Activated B cell treated with CpG ODN at 0.5 μM for 24 hours (primary cell): ENCODE results near the gene VAV1. TPM values are rescaled to one million over a fixed set of nuclear protein-coding genes. Genes with fewer than 3 reads are reported as not detected.

Experiments
- ATAC-seq: fragments of 200-7000 bp; cut with Tn5 transposase; one replicate; pipeline ENCODE4 v1.10.0; 2021; ENCODE audit warnings: low read depth, mild to moderate bottlenecking, moderate library complexity
- CTCF ChIA-PET: fragments of 350-600 bp; sonication (Branson Sonifier 250); formaldehyde crosslinking; loops from one replicate; lab custom pipeline; 2021; ENCODE audit warnings: antibody characterized with exemption; lab: Charles Lee
- POLR2A ChIA-PET: fragments of 350-600 bp; sonication (Branson Sonifier 250); formaldehyde crosslinking; loops from one replicate; lab custom pipeline; 2021; ENCODE audit warnings: antibody characterized with exemption; lab: Charles Lee
- DNase-seq: peaks from one replicate; pipeline ENCODE4 v3.0.0; 2022
- H3K27ac Mint-ChIP-seq: one replicate; pipeline ENCODE4 v1.8.0; 2020; ENCODE audit warnings: mixed read lengths
- H3K27me3 Mint-ChIP-seq: one replicate; pipeline ENCODE4 v1.8.0; 2021; ENCODE audit warnings: mixed read lengths
- H3K36me3 Mint-ChIP-seq: one replicate; pipeline ENCODE4 v1.8.0; 2021; ENCODE audit warnings: low read depth, mixed read lengths
- H3K4me1 Mint-ChIP-seq: one replicate; pipeline ENCODE4 v1.8.0; 2021; ENCODE audit warnings: mixed read lengths
- H3K4me3 Mint-ChIP-seq: one replicate; pipeline ENCODE4 v1.8.0; 2020; ENCODE audit warnings: mild to moderate bottlenecking, mixed read lengths
- H3K9me3 Mint-ChIP-seq: one replicate; pipeline ENCODE4 v1.8.0; 2020; ENCODE audit warnings: mixed read lengths
- CTCF ChIP-seq: fragments of 200-600 bp; IDR thresholded peaks from one replicate; pipeline ENCODE4 v1.8.0; 2022; ENCODE audit warnings: antibody characterized with exemption, mild to moderate bottlenecking
- intact Hi-C: fragments of 100-400 bp; cut with micrococcal nuclease; formaldehyde crosslinking; loops from one replicate; pipeline ENCODE4 v1.15.1; 2024
- total RNA-seq: library from RNA; stranded (reverse); gene quantifications from 2 replicates; pipeline ENCODE4 v1.2.3, GENCODE V29; 2022

Gene VAV1
- total RNA-seq, 1 donor from 2014 or later: 121 TPM

- TF ChIP-seq CTCF: no peak
- Mint-ChIP-seq H3K4me3 (peak within 1 kb of the TSS; percentile 96), H3K36me3 (peaks cover 35% of the 10 kb centered on the region), H3K9me3 (no peaks in the 10 kb centered on the region), H3K27ac (peak within 1 kb of the TSS; percentile 96), H3K4me1 (peaks cover 44% of the 10 kb centered on the region), H3K27me3 (no peaks in the 10 kb centered on the region)
- ChIA-PET CTCF (interaction anchor here (1.0 to 4.5 kb wide), 16 partner anchors 10 to 221 kb away, joined by 3 to 83 read pairs (median 6); partner anchors contain the start of gene VAV1), POLR2A (interaction anchor here (0.7 to 6.9 kb wide), 20 partner anchors 9 to 1769 kb away, joined by 3 to 81 read pairs (median 4); partner anchors contain the start of genes ALKBH7, KDM4B, KHSRP and VAV1)
- ATAC-seq (peak; percentile 74), DNase-seq (peak; percentile 98)
- intact Hi-C loops: loop anchor here (1.0 to 5.0 kb wide), 12 partner anchors 15 to 945 kb away; partner anchors contain the start of genes ALKBH7, ARHGEF18, DUS3L and SH2D3A
Observed at GRCh38 chr19:6737284-6737872, 35.1 kb upstream of the VAV1 start, which contains the start of gene GPR108. Gene GPR108, minus strand, starts transcription at chr19:6737580. Its CDS starts 4 bp downstream, at chr19:6737576.

DNA sequence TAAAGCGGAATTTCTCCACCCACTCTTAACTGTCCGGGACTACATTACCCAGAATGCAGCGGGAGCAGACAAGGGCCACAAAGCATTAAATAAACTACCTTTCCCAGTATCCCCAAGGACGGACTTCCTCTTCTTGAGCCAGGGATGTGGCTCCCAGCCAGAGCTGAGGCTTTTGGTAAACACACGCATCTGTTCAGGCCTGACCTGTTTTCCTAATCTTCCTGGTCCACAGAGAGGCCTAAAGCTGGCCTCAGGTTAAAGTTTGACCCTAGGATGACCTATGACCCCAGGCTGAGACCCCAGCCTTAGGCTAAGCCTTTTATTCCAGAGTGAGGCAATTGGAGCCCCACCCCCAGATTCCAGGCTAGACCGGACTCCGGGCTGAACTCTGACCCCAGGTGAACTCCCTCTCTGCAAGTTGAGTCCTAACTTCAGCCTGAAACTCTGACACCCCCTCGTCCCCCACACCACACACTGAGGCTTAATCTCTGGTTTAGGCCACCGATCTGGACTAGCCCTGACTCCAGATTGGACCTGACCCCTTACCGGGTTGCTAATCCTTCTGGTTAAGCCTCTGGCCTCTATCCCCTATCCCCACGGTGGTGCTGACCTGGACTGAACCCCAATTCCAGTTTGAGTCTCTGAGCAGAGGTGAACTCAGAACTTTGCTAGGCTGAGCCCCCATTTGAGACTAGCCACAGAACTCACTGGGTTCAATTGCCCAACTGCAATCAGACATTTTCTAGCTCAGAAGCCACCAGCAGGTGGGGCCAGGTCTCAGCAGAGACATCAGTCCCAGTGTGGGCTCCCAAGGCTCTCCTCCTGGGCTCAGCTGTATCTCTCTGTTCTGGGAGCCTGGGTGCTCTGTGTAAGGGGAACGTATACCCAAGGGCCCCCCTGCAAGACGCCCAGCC, 34.4 kb upstream of the VAV1 start:
- DNase-seq: peak; percentile 63
- peaks cover 44% of the 10 kb centered on the region for H3K4me1 Mint-ChIP-seq
- peak overlapping the region; percentile 96 for H3K4me3 Mint-ChIP-seq
- peak overlapping the region; percentile 96 for H3K27ac Mint-ChIP-seq
- ATAC-seq: peak; percentile 7
- no peak for TF ChIP-seq CTCF
- ChIA-PET POLR2A (interaction anchor here (0.6 to 6.9 kb wide), 24 partner anchors 10 to 1769 kb away, joined by 3 to 81 read pairs (median 4); partner anchors contain the start of genes ALKBH7, CLPP, KDM4B and KHSRP), CTCF (interaction anchor here (0.5 to 4.5 kb wide), 17 partner anchors 9 to 221 kb away, joined by 3 to 83 read pairs (median 4); partner anchors contain the start of gene VAV1)
- intact Hi-C loops: loop anchor here (1.0 to 5.0 kb wide), 13 partner anchors 15 to 946 kb away; partner anchors contain the start of genes ALKBH7, ARHGEF18, DUS3L and SH2D3A
- no peaks in the 10 kb centered on the region for H3K27me3 Mint-ChIP-seq
- H3K9me3 Mint-ChIP-seq: no peaks in the 10 kb centered on the region
- peaks cover 36% of the 10 kb centered on the region for H3K36me3 Mint-ChIP-seq

GRCh38 chr19:6738787-6739389, 33.6 kb upstream of the VAV1 start:
- CTCF ChIA-PET: interaction anchor here (0.5 to 4.5 kb wide), 14 partner anchors 8 to 222 kb away, joined by 3 to 83 read pairs (median 6); partner anchors contain the start of gene VAV1
- Mint-ChIP-seq H3K27me3 (no peaks in the 10 kb centered on the region), H3K36me3 (peaks cover 40% of the 10 kb centered on the region), H3K27ac (peak overlapping the region; percentile 96), H3K4me1 (peaks cover 44% of the 10 kb centered on the region), H3K9me3 (no peaks in the 10 kb centered on the region), H3K4me3 (peak overlapping the region; percentile 96)
- TF ChIP-seq CTCF: no peak
- intact Hi-C loops: loop anchor here (1.0 to 5.0 kb wide), 7 partner anchors 14 to 947 kb away; partner anchors contain the start of genes ARHGEF18 and DUS3L
- DNase-seq: peak; percentile 27
- POLR2A ChIA-PET: interaction anchor here (0.6 to 6.9 kb wide), 15 partner anchors 10 to 377 kb away, joined by 3 to 81 read pairs (median 5); partner anchors contain the start of genes CLPP and VAV1
- ATAC-seq: no peak

- ATAC-seq: peak; percentile 7
Observed at GRCh38 chr19:6739390-6739882, 33.1 kb upstream of the VAV1 start, which contains the start of gene TRIP10. Gene TRIP10, plus strand, starts transcription at chr19:6739680. Its CDS starts 82 bp downstream, at chr19:6739762.

More at GRCh38 chr19:6739390-6739882, 33.1 kb upstream of the VAV1 start, which contains the start of gene TRIP10:
- H3K27ac Mint-ChIP-seq: peak within 1 kb of the TSS; percentile 96
- DNase-seq: peak; percentile 78
- peak within 1 kb of the TSS; percentile 96 for H3K4me3 Mint-ChIP-seq
- H3K4me1 Mint-ChIP-seq: peaks cover 44% of the 10 kb centered on the region
- ChIA-PET CTCF (interaction anchor here (1.4 to 4.5 kb wide), 5 partner anchors 16 to 124 kb away, joined by 3 to 83 read pairs (median 13); partner anchors contain the start of gene VAV1), POLR2A (interaction anchor here (0.5 to 6.9 kb wide), 10 partner anchors 14 to 220 kb away, joined by 3 to 81 read pairs (median 8); partner anchors contain the start of gene VAV1)
- H3K9me3 Mint-ChIP-seq: no peaks in the 10 kb centered on the region
- TF ChIP-seq CTCF: no peak
- intact Hi-C loops: loop anchor here (1.0 to 5.0 kb wide), 6 partner anchors 14 to 947 kb away; partner anchors contain the start of genes ARHGEF18 and DUS3L
- H3K27me3 Mint-ChIP-seq: no peaks in the 10 kb centered on the region
- peaks cover 40% of the 10 kb centered on the region for H3K36me3 Mint-ChIP-seq
